Measurements from ENCODE around the gene CTDSP2.

DNA sequence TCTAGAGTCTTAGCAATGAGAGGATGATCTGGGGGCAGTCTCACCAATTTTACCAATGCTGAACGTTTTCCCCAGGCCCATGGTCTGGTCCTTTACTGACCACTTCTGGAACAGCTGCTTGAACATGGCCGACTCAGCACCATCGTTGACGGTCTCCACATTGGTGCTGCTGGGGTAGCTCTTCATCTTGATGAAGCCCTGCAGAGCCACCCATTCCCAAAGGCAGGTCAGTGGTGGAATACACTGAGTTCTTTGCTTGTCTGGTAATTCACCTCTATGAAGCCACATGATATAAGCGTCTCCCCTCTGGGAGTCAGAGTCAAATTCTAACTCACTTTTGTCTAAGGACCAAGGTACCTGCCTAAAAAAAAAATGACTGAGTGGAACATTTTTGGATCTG is 38.2 kb downstream of the CTDSP2 start:
- TF ChIP-seq, protein P1, sequence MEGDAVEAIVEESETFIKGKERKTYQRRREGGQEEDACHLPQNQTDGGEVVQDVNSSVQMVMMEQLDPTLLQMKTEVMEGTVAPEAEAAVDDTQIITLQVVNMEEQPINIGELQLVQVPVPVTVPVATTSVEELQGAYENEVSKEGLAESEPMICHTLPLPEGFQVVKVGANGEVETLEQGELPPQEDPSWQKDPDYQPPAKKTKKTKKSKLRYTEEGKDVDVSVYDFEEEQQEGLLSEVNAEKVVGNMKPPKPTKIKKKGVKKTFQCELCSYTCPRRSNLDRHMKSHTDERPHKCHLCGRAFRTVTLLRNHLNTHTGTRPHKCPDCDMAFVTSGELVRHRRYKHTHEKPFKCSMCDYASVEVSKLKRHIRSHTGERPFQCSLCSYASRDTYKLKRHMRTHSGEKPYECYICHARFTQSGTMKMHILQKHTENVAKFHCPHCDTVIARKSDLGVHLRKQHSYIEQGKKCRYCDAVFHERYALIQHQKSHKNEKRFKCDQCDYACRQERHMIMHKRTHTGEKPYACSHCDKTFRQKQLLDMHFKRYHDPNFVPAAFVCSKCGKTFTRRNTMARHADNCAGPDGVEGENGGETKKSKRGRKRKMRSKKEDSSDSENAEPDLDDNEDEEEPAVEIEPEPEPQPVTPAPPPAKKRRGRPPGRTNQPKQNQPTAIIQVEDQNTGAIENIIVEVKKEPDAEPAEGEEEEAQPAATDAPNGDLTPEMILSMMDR (IDR thresholded peaks at IDR 0.05) = no peak
- TF ChIP-seq POLR2A (IDR thresholded peaks at IDR 0.05) = no peak
